PC-3 (cell line): Measurements from ENCODE around the gene LRP1B.

Experiments used
- EZH2 ChIP-seq: fragments of 300-600 bp; sonication (generic); IDR thresholded peaks from one replicate; pipeline ENCODE4 v1.6.1; 2017; ENCODE audit warnings: antibody characterized with exemption, mild to moderate bottlenecking, low read length; ENCODE audit not compliant: unreplicated experiment
- TF ChIP-seq, protein P1 (sequence below): fragments of 300-600 bp; sonication (generic); conservative IDR thresholded peaks from 2 replicates; pipeline ENCODE4 v1.5.1; 2017; ENCODE audit warnings: antibody characterized with exemption, low read depth, mild to moderate bottlenecking, low read length

DNA sequence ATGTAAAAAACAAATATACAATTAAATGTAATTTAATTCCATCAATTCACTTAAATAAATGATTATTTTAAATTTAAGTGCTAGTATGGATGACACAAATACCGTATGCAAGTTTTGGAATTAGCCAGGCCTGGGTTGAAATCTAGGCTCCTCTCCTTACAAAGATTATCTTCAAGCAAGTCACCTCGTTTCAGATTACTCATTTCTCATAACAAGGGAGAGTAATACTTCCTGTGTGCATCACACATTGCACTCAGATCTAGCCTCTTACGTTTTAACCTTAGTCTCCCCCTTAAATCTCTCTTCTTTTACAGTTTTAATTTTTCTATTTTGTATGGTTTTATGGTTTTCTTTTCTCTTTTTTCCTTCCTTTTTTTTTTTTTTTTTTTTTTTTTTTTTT, 1874.7 kb downstream of the LRP1B start:
- TF ChIP-seq, protein P1, sequence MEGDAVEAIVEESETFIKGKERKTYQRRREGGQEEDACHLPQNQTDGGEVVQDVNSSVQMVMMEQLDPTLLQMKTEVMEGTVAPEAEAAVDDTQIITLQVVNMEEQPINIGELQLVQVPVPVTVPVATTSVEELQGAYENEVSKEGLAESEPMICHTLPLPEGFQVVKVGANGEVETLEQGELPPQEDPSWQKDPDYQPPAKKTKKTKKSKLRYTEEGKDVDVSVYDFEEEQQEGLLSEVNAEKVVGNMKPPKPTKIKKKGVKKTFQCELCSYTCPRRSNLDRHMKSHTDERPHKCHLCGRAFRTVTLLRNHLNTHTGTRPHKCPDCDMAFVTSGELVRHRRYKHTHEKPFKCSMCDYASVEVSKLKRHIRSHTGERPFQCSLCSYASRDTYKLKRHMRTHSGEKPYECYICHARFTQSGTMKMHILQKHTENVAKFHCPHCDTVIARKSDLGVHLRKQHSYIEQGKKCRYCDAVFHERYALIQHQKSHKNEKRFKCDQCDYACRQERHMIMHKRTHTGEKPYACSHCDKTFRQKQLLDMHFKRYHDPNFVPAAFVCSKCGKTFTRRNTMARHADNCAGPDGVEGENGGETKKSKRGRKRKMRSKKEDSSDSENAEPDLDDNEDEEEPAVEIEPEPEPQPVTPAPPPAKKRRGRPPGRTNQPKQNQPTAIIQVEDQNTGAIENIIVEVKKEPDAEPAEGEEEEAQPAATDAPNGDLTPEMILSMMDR: no peak
- TF ChIP-seq EZH2: no peak
